ENCODE data around the gene GPR4.
A peak's percentile ranks its signal among the peaks of the same experiment; 100 is the strongest.

The GPR4 gene

GRCh38 chr19:45590300-45591003, 11.6 kb downstream of the GPR4 start:
- no peak for DNase-seq (ENCODE audit: low read depth in 1 of 2, low spot score in 1 of 2)

DNA sequence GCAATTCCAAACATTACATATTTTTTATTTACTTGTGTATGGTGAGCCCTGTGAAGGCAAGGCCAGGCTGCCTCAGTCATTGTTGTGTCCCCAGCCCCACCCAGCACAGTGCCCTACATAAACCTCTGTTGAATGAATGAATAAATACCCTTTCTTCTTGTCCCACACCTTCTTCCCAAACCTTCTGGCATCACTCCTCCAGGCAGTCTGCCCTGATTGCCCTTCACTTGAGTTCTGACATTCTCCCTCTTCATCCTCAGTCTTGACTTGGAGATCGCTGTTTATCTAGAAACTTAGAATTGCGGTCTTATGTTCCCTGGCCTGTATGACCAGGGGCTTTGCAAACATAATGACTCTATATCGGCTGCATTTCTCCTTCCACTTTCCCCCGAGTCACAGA, 12.2 kb downstream of the GPR4 start:
- no peak for DNase-seq (ENCODE audit: low read depth in 1 of 2, low spot score in 1 of 2)

DNA sequence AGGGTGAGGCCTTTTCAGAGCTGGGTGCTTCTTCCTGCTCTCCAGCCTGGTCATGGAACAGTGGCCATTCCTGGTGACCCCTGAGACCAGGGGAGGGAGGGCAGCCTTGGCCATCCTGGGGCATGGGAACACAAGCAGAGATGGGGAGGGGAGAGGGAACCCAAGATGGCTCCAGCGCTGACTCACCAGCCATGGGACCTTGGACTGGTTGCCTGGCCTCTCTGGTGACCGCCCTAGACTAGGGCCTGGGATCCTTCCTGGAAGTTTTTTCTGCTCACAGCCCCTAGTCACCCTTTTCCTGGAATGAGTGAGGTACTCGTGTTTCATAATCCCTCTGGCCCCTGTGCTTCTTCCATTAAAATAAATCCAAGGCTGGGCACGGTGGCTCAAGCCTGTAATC, 14.1 kb downstream of the GPR4 start:
- DNase-seq (ENCODE audit: low read depth in 1 of 2, low spot score in 1 of 2): no peak

DNA sequence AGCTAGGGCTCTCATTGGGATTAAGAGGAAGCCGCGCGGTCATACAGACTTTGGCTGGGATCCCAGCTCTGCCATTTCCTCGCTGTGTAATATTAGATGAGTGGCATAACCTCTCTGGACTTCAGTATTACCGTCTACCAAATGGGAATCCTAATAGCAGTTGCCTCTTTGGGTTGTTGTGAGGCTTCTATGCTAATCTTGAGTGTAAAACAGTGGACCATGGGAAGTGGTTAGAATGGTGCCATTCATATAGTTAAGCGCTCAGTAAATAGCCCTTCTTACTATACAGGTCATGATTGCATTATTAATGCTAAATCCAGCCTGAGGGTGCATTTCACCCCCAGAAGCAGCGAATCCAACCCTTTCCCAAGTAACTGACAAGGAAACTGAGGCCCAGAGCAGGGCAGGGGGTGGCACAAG, 16.8 kb downstream of the GPR4 start:
- no peak for DNase-seq (ENCODE audit: low read depth in 1 of 2, low spot score in 1 of 2)

DNA sequence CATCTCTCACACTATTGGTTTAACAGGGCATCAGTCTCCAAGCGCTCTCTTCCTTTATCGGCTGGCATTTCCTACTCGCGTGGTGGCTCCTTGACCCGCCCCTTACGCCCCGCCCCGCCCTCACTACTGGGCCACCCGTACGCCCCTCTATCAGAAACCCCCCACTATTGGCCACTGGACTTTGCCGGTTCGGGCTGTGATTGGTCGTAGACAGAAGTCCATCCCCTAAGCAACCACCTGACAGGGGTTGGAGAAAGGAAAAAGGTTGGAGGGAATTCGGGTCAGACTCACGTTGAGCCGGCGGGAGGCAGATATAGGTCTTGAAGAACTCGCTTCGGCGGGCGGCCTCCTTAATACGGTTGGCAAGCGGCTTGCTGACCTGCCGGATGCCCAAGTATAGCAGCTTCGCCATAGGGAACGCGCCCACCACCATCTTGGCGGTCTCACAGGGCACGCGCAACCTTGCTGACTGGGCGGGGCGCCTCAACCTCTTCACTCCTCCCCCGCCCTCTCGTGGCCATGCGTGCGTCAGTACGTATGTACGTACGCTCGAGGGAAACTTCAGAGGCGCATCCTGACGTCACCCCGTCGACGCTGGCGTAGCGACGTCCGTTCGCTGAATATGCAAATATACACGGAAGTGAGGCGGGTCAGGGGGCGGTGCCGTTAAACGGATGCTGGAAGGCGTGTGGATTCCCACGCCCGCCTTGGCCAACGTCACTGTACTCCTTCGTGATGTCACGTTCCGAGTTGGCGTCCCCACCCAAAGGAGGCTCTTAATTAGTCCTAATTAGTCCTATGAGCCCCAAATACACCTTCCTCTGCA, 17.5 kb downstream of the GPR4 start, which contains the start of gene OPA3:
OPA3 (minus strand) TSS at position 471 of the 826 bp plus-strand sequence; CDS start at position 433, 38 bp downstream.
- DNase-seq (ENCODE audit: low read depth in 1 of 2, low spot score in 1 of 2): peak; percentile 96 to 99

- DNase-seq (ENCODE audit: low read depth in 1 of 2, low spot score in 1 of 2): no peak
Observed at GRCh38 chr19:45581576-45581975, 20.4 kb downstream of the GPR4 start.

GRCh38 chr19:45578861-45579260, 23.2 kb downstream of the GPR4 start:
- no peak for DNase-seq (ENCODE audit: low read depth in 1 of 2, low spot score in 1 of 2)

DNA sequence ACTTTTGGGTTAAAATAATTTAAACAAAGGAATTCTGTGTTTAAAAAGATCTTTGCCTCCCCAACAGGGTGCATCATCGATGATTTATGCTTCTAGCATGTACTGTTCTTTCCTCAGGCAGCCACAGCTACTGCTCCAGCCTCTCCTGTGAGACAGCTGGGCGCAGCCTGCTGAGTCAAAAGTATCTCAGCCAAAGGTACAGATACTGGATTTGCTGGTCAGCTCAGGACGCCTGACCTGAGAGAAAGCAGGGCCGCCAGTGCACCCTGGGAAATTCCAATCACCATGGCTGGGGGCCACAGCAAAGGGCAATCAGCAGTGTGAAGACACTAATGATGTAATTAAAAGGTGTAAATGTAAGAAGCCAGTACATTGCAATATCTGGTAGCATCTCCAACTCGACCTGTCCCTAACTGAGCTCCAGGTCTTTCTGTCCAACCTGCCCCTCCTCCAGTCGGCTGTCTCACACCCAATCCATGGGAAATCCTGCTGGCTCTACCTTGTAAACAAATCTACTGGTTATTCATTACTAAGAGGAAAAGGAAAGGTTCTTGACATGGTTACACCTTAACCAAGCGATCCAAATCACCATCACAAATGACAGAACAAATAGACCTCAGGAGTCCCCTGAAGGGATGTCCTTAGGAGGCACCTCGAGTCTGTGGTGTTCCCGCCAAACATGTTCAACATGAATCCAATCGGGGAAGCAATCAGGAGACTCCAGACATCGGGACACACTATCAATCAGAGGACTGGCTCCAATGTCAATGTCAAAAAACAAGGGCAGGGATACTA, 24.7 kb downstream of the GPR4 start:
- no peak for DNase-seq (ENCODE audit: low read depth in 1 of 2, low spot score in 1 of 2)

- DNase-seq (ENCODE audit: low read depth in 1 of 2, low spot score in 1 of 2): no peak
Observed at GRCh38 chr19:45576682-45577081, 25.3 kb downstream of the GPR4 start.

- DNase-seq (ENCODE audit: low read depth in 1 of 2, low spot score in 1 of 2): no peak
Observed at GRCh38 chr19:45575216-45575615, 26.8 kb downstream of the GPR4 start.

DNA sequence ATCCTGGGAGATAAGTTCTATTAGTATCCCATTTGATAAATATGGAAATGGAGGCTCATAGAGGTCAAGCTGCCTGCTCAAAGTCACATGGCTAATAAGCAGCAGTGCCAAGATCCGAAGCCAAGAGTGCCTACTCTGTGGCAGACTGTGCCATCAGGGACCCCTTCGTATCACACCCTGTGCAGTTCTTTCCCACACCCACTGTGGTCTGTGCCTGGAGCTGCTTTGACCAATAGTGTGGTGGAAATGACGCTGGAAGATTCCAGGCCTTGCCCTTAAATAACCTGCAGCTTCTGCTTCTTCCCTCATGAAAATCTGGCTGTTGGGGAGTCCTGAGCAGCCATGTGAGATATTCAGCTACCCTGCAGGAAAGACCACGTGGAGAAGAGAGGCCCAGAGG, 27.5 kb downstream of the GPR4 start:
- no peak for DNase-seq (ENCODE audit: low read depth in 1 of 2, low spot score in 1 of 2)

GRCh38 chr19:45571457-45572220, 30.4 kb downstream of the GPR4 start:
- no peak for DNase-seq (ENCODE audit: low read depth in 1 of 2, low spot score in 1 of 2)

GRCh38 chr19:45569619-45570421, 32.2 kb downstream of the GPR4 start:
- DNase-seq (ENCODE audit: low read depth in 1 of 2, low spot score in 1 of 2): peak; percentile 15 to 31

DNA sequence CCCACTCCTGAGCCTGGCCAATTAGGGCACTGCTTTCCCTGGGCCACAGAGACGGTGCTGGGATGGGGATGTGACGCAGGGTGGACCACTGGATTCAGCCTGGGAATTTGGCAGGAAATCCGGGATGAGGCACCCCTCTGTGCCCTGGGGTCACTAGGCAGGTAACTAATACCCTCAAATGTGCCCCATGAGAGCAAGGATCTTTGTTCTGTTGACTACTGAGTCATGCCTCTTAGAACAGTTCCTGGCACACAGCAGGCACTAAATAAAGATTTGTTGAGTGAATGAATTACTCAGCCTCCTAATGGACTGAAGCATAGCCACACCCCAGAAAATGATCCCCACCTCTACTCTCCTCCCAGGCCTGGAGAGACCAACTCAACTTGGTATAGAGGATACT, 33.3 kb downstream of the GPR4 start:
- DNase-seq (ENCODE audit: low read depth in 1 of 2, low spot score in 1 of 2): no peak

DNA sequence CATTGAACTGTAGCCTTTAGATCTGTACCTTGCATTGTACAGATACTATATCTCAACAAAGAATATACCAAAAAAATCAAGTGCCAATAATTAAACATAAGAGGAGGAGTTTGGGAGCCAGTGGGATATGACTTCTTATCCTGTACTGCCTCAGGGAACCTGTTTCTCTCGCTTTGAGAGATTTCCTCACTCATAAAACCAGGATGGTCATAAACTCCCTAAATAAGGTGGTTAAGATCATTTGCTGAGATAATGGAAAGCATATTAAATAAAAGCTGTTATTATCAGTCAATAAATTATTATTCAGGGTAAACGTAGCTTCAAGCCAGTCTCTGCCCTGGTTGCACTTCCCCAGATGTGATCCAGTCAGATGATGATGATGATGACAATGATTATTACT, 34.4 kb downstream of the GPR4 start:
- no peak for DNase-seq (ENCODE audit: low read depth in 1 of 2, low spot score in 1 of 2)

DNA sequence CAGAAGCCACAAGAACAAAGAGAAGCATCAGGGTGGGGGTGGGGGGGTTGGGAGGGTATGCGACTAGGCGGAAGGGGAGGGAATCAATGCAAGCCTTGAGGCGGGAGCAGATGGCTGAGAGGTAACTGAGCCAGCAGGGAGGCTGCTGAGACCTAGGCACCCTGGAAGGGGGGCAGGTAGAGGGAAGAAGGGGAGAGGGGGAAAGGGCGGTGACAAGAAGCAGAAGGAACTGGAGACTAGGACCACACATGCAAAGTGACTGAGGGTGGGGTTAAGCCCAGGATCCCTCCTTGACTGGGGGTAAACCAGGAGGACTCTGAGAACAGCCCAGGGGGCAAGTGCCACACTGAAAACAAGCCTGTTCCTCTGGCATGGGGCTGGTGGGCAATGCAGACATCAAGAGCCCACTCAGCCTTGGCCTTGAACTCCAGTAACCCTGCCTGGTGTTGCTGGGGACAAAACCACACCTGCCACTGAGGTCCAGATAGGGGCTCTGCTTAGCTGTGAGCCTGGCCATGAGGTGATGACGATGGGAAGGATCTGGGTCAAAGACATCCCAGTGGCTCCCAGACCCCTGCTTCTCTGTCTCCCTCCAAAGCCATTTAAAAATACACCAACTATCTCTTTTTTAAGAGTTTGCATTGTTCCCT, 37.8 kb downstream of the GPR4 start:
- no peak for DNase-seq (ENCODE audit: low read depth in 1 of 2, low spot score in 1 of 2)

DNA sequence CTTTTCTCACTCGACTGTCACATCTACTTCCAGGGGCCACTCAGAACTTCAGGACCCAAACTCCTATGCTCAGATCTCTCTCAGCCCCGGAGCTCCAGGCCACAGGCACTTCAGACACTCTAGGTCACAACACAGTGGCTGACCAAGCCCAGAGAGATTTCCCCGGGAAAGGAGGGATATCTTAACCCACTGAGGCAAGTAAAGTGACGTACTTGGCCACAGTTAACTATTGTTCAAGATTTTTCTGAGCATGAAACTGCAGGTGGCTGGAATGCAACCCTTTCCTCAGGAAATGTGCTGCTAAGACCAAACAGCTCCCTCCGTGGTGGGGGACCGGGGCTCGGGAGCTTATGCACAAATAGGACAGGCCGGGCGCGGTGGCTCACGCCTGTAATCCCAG, 41.3 kb downstream of the GPR4 start:
- DNase-seq (ENCODE audit: low read depth in 1 of 2, low spot score in 1 of 2): no peak

DNA sequence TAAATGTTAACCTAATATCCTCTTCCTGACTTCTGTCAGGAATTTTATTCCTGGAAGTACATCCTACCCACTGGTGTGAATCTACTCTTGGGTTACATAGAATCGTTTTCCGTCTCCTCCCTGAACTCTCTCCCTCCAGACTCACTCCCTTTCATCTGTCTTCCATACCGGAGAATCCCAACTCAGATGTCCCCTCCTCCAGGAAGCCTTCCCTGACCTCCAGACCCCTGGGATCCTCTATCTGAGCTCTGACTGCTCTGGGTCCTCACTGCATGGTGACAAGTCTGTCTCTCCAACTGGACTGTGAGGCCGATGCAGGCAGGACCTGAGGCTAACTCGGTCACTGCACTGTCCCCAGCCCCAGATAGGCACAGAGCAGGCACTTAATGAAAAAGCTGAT, 42.0 kb downstream of the GPR4 start:
- DNase-seq (ENCODE audit: low read depth in 1 of 2, low spot score in 1 of 2): no peak

DNA sequence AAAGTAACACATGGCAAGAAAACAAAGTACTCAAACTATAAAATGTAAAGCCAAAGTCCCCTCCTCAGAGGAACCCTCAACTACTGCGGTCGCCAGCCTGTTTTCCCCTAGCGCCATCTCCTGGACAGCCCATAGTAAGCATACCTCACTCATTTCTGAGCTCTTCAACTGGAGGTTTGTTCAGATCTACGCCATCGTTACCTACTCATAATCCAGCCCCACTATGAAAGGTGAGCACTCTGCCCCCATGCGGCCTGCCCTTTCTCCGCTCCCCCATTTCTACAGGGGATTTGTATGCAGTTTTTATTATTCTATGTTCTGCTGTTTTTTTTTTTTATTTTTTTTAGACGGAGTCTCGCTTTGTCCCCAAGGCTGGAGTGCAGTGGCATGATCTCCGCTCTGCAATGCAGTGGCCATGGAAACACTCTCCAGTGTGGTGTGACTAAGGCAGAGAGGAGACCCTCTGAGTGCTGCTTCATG, 43.6 kb downstream of the GPR4 start:
- peak; percentile 20 to 48 for DNase-seq (ENCODE audit: low read depth in 1 of 2, low spot score in 1 of 2)
